Measurements from ENCODE around the gene MASP1.

Gene MASP1

GRCh38 chr3:187223799-187224198, 67.7 kb downstream of the MASP1 start:
- no peak for ATAC-seq
- TF ChIP-seq TSHZ2 (CRISPR knock-in tag; IDR thresholded peaks at IDR 0.05), result no peak
- no peak for TF ChIP-seq ZNF565 (CRISPR knock-in tag; conservative IDR thresholded peaks at IDR 0.05; ENCODE audit: low read depth)
- no peak for TF ChIP-seq ZC3H10 (CRISPR knock-in tag; IDR thresholded peaks at IDR 0.05)
- no peak for TF ChIP-seq ARNTL (CRISPR knock-in tag; IDR thresholded peaks at IDR 0.05; ENCODE audit: borderline replicate concordance, low read depth)
- TF ChIP-seq SNAI2 (CRISPR knock-in tag; IDR thresholded peaks at IDR 0.05), result no peak

GRCh38 chr3:187222801-187223200, 68.7 kb downstream of the MASP1 start:
- no peak for ATAC-seq
- TF ChIP-seq ZNF8 (CRISPR knock-in tag; IDR thresholded peaks at IDR 0.05) (no peak), ISL1 (CRISPR knock-in tag; IDR thresholded peaks at IDR 0.05) (no peak), OSR1 (CRISPR knock-in tag; IDR thresholded peaks at IDR 0.05) (no peak), POU6F1 (CRISPR knock-in tag; IDR thresholded peaks at IDR 0.05; ENCODE audit: borderline replicate concordance, low read depth) (no peak), ZNF70 (CRISPR knock-in tag; IDR thresholded peaks at IDR 0.05) (no peak), ZFP3 (CRISPR knock-in tag; IDR thresholded peaks at IDR 0.05) (no peak), SNAI2 (CRISPR knock-in tag; IDR thresholded peaks at IDR 0.05) (no peak), CSRNP3 (CRISPR knock-in tag; IDR thresholded peaks at IDR 0.05) (no peak), TOX (CRISPR knock-in tag; IDR thresholded peaks at IDR 0.05; ENCODE audit: borderline replicate concordance) (no peak), CREB5 (CRISPR knock-in tag; IDR thresholded peaks at IDR 0.05; ENCODE audit: low read depth) (no peak)

- ATAC-seq, result no peak
- TF ChIP-seq ARNTL (CRISPR knock-in tag; IDR thresholded peaks at IDR 0.05; ENCODE audit: borderline replicate concordance, low read depth) (no peak), ZFP30 (CRISPR knock-in tag; IDR thresholded peaks at IDR 0.05) (no peak), CREB5 (CRISPR knock-in tag; IDR thresholded peaks at IDR 0.05; ENCODE audit: low read depth) (no peak)
Measured at GRCh38 chr3:187215460-187215859, 76.1 kb downstream of the MASP1 start.

GRCh38 chr3:187213616-187214015, 77.9 kb downstream of the MASP1 start:
- TF ChIP-seq ZNF8 (CRISPR knock-in tag; IDR thresholded peaks at IDR 0.05) (no peak), TOX (CRISPR knock-in tag; IDR thresholded peaks at IDR 0.05; ENCODE audit: borderline replicate concordance) (no peak), SNAI2 (CRISPR knock-in tag; IDR thresholded peaks at IDR 0.05) (no peak), ZFP3 (CRISPR knock-in tag; IDR thresholded peaks at IDR 0.05) (no peak), ARNTL (CRISPR knock-in tag; IDR thresholded peaks at IDR 0.05; ENCODE audit: borderline replicate concordance, low read depth) (no peak)
- ATAC-seq, result no peak

GRCh38 chr3:187212705-187213104, 78.8 kb downstream of the MASP1 start:
- no peak for ATAC-seq
- no peak for TF ChIP-seq ESRRG (CRISPR knock-in tag; IDR thresholded peaks at IDR 0.05)
- TF ChIP-seq ZNF8 (CRISPR knock-in tag; IDR thresholded peaks at IDR 0.05), result no peak
- TF ChIP-seq ARNTL (CRISPR knock-in tag; IDR thresholded peaks at IDR 0.05; ENCODE audit: borderline replicate concordance, low read depth), result no peak
- no peak for TF ChIP-seq CSDC2 (CRISPR knock-in tag; IDR thresholded peaks at IDR 0.05)
- TF ChIP-seq TOX (CRISPR knock-in tag; IDR thresholded peaks at IDR 0.05; ENCODE audit: borderline replicate concordance), result no peak
- no peak for TF ChIP-seq CREB5 (CRISPR knock-in tag; IDR thresholded peaks at IDR 0.05; ENCODE audit: low read depth)

All from SK-N-SH treated with all-trans-retinoic acid at 6 μM for 48 hours (cell line).